Kasumi-1 (cell line): Measurements from ENCODE around the gene TRIOBP.
A peak's percentile ranks its signal among the peaks of the same experiment; 100 is the strongest.
"Not testable (repeated sequence)": the region's sequence is repeated elsewhere in the genome, so short reads cannot be mapped to it uniquely, and the experiment has no call there.

Experiments
- DNase-seq, 2 experiments: peaks; one replicate each; lab custom pipeline; 2025; lab: John Stamatoyannopoulos, UW

The TRIOBP gene, protein sequence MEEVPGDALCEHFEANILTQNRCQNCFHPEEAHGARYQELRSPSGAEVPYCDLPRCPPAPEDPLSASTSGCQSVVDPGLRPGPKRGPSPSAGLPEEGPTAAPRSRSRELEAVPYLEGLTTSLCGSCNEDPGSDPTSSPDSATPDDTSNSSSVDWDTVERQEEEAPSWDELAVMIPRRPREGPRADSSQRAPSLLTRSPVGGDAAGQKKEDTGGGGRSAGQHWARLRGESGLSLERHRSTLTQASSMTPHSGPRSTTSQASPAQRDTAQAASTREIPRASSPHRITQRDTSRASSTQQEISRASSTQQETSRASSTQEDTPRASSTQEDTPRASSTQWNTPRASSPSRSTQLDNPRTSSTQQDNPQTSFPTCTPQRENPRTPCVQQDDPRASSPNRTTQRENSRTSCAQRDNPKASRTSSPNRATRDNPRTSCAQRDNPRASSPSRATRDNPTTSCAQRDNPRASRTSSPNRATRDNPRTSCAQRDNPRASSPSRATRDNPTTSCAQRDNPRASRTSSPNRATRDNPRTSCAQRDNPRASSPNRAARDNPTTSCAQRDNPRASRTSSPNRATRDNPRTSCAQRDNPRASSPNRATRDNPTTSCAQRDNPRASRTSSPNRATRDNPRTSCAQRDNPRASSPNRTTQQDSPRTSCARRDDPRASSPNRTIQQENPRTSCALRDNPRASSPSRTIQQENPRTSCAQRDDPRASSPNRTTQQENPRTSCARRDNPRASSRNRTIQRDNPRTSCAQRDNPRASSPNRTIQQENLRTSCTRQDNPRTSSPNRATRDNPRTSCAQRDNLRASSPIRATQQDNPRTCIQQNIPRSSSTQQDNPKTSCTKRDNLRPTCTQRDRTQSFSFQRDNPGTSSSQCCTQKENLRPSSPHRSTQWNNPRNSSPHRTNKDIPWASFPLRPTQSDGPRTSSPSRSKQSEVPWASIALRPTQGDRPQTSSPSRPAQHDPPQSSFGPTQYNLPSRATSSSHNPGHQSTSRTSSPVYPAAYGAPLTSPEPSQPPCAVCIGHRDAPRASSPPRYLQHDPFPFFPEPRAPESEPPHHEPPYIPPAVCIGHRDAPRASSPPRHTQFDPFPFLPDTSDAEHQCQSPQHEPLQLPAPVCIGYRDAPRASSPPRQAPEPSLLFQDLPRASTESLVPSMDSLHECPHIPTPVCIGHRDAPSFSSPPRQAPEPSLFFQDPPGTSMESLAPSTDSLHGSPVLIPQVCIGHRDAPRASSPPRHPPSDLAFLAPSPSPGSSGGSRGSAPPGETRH (N-terminal part only)

GRCh38 chr22:37696657-37697537 lies at the start of gene TRIOBP:
TSS of gene TRIOBP (plus strand) at chr22:37697048. CDS start at chr22:37701366, 4,318 bp downstream.
- no peak for DNase-seq

DNA sequence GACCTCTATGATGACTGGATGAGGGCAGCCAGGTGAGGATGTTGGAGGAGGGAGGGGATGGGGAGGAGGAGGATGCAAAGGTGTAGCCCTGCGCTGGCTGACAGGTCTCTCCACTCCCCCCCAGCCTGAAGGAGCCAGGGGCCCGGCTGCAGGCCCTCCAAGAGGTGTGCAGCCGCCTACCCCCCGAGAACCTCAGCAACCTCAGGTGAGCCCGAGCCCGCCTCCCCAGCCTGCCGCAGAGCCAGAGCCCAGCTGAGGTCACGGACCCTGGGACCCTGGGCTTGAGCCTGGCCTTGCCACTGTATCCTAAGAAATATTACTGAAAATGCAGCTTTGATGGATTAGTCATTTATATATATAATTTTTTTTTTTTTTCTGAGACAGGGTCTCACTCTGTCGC lies 49.5 kb upstream of the TRIOBP start:
- no peak for DNase-seq

- no peak for DNase-seq
These were observed 48.9 kb upstream of the TRIOBP start for GRCh38 chr22:37647928-37648327.

- no peak for DNase-seq
These were observed 46.2 kb upstream of the TRIOBP start for GRCh38 chr22:37650463-37651136.

DNA sequence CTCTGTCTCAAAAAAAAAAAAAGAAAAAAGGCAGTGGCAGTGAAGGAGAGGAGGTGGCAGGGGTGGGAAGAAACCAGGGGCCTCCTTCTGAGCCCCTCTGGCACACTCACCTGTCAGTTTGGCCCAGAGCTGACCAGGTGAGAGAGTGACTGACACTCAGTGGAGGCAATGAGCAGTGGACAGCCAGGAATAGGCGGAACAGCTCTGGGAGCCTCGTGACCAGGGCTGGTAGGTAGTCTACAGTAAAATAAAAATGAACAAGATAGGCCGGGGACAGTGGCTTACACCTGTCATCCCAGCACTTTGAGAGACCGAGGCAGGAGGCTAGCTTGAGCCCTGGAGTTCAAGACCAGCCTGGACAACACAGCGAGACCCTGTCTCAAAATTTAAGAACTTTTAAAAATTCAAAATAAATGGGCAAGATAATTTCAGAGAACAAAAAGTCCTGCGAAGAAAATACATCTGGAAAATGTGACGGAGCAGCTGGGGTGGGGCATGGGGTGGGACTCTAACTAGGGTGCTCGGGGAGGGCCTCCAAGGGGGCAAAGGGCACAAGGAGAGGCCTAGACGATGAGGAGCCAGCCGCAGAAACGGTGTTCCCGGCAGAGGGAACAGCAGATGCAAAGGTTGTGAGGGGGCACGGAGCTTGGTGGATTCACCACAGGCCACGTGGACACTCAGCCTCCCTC lies 42.1 kb upstream of the TRIOBP start:
- DNase-seq, result no peak

GRCh38 chr22:37655252-37655563 lies 41.6 kb upstream of the TRIOBP start:
- no peak for DNase-seq

DNA sequence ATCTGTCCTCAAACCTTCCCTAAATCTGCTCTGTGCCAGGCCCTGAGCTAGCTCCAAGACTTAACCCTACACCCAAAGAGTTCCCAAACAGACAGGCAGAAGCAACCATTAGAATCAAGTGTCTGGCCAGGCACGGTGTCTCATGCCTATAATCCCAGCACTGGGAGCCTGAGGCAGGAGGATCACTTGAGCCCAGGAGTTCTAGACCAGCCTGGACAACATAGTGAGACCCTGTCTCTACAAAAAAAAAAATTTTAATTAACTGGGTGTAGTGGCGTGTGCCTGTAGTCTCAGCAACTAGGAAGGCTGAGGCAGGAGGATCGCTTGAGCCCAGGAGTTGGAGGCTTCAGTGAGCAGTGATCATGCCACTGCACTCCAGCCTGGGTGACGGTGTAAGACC lies 40.3 kb upstream of the TRIOBP start:
- not testable (repeated sequence) for DNase-seq

- peak; percentile 8 to 54 for DNase-seq
These were observed 39.2 kb upstream of the TRIOBP start for GRCh38 chr22:37657590-37658132.

DNA sequence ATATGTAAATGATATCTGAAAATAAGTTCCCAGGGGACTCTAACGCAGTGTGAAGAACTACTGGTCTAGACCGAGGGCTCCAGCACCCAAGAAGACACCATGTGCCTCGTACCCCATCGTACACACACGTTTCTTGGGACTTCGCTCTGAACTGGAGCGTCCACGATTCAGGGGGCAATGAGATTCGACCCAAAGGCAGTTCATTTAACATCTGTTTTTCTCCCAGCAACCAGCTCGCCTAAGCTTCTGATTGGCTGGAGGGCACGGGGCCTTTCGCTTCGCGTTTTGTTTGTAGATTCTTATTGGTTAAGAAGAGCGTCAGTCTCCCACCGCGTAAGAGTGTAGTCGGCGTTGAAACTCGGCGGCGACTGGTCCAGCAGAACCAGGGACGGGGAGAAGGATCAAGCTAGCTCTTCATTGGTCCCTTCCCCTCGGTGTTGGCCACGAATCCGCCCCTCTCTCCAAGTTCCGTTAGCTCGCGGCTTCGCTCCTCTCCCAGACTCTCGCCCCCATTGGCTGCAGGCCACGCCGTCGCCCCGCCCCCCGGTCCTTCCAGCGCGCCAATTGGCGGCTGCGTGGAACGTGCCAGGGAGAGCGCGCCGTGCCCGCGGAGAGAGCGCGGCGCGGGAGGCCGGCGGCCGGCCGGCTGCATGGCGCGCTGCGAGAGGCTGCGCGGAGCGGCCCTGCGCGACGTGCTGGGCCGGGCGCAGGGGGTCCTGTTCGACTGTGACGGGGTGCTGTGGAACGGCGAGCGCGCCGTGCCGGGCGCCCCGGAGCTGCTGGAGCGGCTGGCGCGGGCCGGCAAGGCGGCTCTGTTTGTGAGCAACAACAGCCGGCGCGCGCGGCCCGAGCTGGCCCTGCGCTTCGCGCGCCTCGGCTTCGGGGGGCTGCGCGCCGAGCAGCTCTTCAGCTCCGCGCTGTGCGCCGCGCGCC lies 38.4 kb upstream of the TRIOBP start, which contains the start of gene PDXP:
TSS of gene PDXP (plus strand) at position 591 of the 933 bp plus-strand sequence. CDS start at position 651, 60 bp downstream.
- DNase-seq, result peak; percentile 100

DNA sequence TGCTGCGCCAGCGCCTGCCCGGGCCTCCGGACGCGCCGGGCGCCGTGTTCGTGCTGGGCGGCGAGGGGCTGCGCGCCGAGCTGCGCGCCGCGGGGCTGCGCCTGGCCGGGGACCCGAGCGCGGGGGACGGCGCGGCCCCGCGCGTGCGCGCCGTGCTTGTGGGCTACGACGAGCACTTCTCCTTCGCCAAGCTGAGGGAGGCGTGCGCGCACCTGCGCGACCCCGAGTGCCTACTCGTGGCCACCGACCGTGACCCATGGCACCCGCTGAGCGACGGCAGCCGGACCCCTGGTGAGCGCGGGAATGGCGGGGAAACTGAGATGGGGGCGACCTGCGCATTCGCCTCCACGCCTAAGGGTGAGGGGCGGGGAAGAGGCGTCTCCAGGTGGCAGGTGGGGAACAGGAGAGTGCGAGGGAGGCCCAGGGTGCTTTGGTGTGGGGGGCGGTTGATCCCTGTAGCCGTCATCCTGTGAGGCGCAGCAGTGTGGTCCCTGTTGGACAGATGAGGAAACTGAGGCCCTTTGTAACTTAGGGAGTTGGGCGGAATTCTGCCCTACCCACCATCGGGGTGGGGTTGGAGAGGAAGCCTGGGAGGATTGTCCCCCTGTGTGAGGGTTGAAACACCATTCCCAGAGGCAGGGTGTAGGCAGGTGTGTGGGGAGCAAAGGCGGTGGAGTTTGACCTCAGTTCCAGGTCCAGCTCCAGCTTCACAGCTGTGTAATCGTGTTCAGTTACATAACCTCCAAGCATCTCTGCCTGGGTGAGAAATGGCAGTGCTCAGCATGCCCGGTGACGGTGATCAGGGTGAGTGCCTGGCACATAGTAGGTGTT lies 37.6 kb upstream of the TRIOBP start:
- DNase-seq, result peak in 1 of 2 experiments; percentile 7

DNA sequence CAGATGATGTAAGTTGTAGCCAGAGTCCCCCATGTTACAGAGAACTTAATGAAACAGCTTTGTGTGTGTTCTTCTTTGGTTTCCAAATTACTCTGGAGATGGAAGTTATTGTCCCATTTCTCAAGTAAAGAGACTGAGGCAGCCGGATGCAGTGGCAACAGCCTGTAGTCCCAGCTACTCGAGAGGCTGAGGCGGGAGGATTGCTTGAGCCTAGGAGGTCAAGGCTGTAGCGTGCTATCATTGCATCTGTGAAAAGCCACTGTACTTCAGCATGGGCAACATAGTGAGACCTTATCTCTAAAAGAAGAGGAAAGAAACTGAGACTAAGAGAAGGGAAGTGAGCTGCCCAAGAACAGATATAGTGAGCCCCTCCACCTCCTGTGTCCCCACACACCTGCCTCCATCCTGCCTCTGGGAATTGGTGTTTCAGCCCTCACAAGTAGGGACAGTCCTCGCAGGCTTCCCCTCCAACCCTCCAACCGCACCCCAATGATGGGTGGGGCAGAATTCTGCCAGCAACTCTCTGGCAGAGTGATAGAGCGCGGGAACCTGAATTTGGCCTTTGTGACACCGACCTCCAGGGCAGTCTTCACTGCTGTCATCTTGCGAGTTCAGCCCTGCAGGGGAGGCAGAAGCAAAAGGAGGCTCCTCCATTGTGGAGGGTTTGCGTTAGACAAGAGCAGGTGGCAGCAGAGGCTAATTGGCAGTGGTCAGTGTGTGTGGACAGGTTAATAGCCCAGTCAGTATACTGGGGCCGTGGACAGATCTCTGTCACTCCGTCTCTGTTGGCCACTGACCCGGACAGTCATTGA lies 36.7 kb upstream of the TRIOBP start:
- no peak for DNase-seq

- DNase-seq, result no peak
These were observed 36.2 kb upstream of the TRIOBP start for GRCh38 chr22:37660709-37661045.

DNA sequence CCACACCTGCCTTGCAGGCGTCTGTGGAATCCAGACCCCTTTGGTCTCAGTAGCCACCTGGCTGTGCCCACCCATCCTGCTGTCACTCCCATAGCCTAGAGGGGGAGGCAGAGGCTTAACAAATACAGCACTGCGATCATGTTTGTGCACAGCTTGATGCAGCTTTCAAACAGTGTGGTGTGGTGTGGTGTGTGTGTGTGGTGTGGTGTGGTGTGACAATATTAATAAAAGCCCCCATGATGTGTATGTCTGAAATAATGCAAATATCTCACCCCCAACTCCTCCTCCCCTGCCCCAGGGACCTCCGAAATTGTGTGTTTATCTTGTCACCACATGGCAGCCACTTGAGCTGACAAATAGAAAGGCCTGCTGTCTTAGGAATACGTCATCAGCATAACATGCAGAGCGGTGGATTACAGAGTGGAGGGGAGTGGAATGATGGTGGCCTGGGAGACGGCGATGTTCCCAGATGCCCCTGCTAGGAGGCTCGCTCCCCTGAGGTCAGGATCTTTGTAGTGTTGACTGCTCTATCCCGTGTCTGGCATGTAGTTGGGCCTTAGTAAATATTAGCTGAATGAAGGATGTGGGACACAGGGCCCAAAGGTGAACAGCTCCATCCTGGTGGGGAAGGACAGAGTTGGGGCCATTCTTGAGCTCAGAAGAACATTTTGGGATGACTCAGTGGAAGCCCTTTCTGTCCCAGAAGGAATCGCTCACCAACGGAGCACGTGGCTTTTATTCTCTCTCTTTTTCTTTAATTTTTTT lies 35.5 kb upstream of the TRIOBP start:
- DNase-seq, result peak in 1 of 2 experiments; percentile 40

GRCh38 chr22:37662039-37662438 lies 34.8 kb upstream of the TRIOBP start:
- no peak for DNase-seq

DNA sequence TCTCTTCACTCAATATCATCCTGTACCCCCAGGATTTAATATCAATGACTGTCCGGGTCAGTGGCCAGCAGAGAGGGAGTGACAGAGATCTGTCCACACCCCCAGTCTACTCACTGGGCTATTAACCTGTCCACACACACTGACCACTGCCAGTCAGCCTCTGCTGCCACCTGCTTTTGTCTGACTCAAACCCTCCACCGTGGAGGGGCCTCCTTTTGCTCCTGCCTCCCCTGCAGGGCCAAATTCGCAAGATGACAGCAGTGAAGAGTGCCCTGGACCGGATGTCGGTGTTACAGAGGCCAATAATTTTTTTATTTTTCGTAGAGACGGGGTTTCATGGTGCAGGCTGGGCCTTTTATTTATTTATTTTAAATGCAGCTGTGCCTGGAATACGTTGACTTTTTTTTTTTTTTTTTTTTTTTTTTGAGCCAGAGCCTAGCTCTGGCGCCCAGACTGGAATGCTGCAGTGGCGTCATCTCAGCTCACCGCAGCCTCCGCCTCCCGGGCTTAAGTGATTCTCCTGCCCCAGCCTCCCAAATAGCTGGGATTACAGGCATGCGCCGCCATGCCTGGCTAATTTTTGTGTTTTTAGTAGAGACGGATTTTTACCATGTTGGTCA lies 33.2 kb upstream of the TRIOBP start:
- no peak for DNase-seq
